ENCODE results near the gene CHRM1. TPM values are rescaled to one million over a fixed set of nuclear protein-coding genes. Genes with fewer than 3 reads are reported as not detected.
"Not testable (repeated sequence)": the region's sequence is repeated elsewhere in the genome, so short reads cannot be mapped to it uniquely, and the experiment has no call there.

Gene CHRM1
- total and polyA plus RNA-seq, 4 donors: 0.38 to 1.5 (median 1.2) TPM

GRCh38 chr11:62863687-62864335, 57.4 kb downstream of the CHRM1 start:
- Histone ChIP-seq H3K27ac (ENCODE audit: low read depth in 1 of 2, low read length in 1 of 2) (no peak overlapping the region), H3K36me3 (ENCODE audit: control insufficient read depth in 4 of 4, insufficient read depth in 4 of 4, low read length in 4 of 4) (no peaks in the 10 kb centered on the region)

DNA sequence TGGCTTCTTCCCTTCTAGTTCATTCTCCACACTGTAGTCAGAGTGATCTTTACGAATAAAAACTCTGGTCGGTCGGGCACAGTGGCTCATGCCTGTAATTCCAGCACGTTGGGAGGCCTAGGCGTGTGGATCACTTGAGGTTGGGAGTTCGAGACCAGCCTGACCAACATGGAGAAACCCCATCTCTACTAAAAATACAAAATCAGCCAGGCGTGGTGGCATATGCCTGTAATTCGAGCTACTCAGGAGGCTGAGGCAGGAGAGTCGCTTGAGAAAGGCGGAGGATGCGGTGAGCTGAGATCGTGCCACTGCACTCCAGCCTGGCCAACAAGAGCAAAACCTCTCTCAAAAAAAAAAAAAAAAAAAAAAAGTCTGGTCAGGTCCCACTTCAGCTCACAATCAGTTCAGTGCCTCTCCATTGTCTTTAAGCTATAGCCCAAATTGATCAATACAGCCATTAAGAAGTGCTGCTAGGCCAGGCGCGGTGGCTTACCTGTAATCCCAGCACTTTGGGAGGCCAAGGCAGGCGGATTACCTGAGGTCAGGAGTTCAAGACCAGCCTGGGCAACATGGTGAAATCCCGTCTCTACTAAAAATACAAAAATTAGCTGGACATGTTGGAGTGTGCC, 59.5 kb downstream of the CHRM1 start:
- H3K4me1 ChIP-seq (ENCODE audit: control insufficient read depth in 5 of 5, insufficient read depth in 5 of 5, low read length in 5 of 5): peaks cover 0 to 13% (median 0%) of the 10 kb centered on the region in 5 donors
- not testable (repeated sequence) for H3K4me3 ChIP-seq; ATAC-seq (ENCODE audit: insufficient read depth, low FRiP score); H3K9ac ChIP-seq (ENCODE audit: insufficient read depth in 1 of 2, low read length in 2 of 2); H3K36me3 ChIP-seq (ENCODE audit: control insufficient read depth in 4 of 4, insufficient read depth in 4 of 4, low read length in 4 of 4); H3K27me3 ChIP-seq (ENCODE audit: control insufficient read depth in 3 of 3, insufficient read depth in 3 of 3, low read length in 2 of 3); H3K27ac ChIP-seq (ENCODE audit: low read depth in 1 of 2, low read length in 1 of 2); H3K9me3 ChIP-seq (ENCODE audit: control insufficient read depth in 4 of 4, insufficient read depth in 3 of 4, low read length in 3 of 4); DNase-seq
- WGBS, 2 donors: 92 to 94% methylated on average over 16 of the region's 16 CpGs

More at GRCh38 chr11:62863687-62864335, 57.4 kb downstream of the CHRM1 start:
- Histone ChIP-seq H3K9ac (ENCODE audit: insufficient read depth in 1 of 2, low read length in 2 of 2) (peak overlapping the region in 1 of 2 donors; percentile 58), H3K27me3 (ENCODE audit: control insufficient read depth in 3 of 3, insufficient read depth in 3 of 3, low read length in 2 of 3) (no peaks in the 10 kb centered on the region), H3K4me3 (no peak overlapping the region), H3K4me1 (ENCODE audit: control insufficient read depth in 5 of 5, insufficient read depth in 5 of 5, low read length in 5 of 5) (peaks cover 0 to 8% (median 0%) of the 10 kb centered on the region in 5 donors), H3K9me3 (ENCODE audit: control insufficient read depth in 4 of 4, insufficient read depth in 3 of 4, low read length in 3 of 4) (no peaks in the 10 kb centered on the region)
- DNase-seq (peak in 2 of 3 donors; percentile 51 to 61), ATAC-seq (ENCODE audit: insufficient read depth, low FRiP score) (no peak)
- TF ChIP-seq, protein P1, sequence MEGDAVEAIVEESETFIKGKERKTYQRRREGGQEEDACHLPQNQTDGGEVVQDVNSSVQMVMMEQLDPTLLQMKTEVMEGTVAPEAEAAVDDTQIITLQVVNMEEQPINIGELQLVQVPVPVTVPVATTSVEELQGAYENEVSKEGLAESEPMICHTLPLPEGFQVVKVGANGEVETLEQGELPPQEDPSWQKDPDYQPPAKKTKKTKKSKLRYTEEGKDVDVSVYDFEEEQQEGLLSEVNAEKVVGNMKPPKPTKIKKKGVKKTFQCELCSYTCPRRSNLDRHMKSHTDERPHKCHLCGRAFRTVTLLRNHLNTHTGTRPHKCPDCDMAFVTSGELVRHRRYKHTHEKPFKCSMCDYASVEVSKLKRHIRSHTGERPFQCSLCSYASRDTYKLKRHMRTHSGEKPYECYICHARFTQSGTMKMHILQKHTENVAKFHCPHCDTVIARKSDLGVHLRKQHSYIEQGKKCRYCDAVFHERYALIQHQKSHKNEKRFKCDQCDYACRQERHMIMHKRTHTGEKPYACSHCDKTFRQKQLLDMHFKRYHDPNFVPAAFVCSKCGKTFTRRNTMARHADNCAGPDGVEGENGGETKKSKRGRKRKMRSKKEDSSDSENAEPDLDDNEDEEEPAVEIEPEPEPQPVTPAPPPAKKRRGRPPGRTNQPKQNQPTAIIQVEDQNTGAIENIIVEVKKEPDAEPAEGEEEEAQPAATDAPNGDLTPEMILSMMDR (IDR thresholded peaks at IDR 0.05; ENCODE audit: control extremely low read depth, extremely low read depth): no peak
- WGBS, 2 donors: 56 to 81% methylated on average over 4 of the region's 4 CpGs

GRCh38 chr11:62860835-62861563, 60.2 kb downstream of the CHRM1 start:
- Histone ChIP-seq H3K9me3 (ENCODE audit: control insufficient read depth in 4 of 4, insufficient read depth in 3 of 4, low read length in 3 of 4) (no peaks in the 10 kb centered on the region), H3K36me3 (ENCODE audit: control insufficient read depth in 4 of 4, insufficient read depth in 4 of 4, low read length in 4 of 4) (no peaks in the 10 kb centered on the region), H3K9ac (ENCODE audit: insufficient read depth in 1 of 2, low read length in 2 of 2) (no peak overlapping the region), H3K27ac (ENCODE audit: low read depth in 1 of 2, low read length in 1 of 2) (no peak overlapping the region), H3K4me1 (ENCODE audit: control insufficient read depth in 5 of 5, insufficient read depth in 5 of 5, low read length in 5 of 5) (peaks cover 0 to 13% (median 2%) of the 10 kb centered on the region in 5 donors), H3K27me3 (ENCODE audit: control insufficient read depth in 3 of 3, insufficient read depth in 3 of 3, low read length in 2 of 3) (no peaks in the 10 kb centered on the region), H3K4me3 (no peak overlapping the region)
- TF ChIP-seq, protein P1 (IDR thresholded peaks at IDR 0.05; ENCODE audit: control extremely low read depth, extremely low read depth): no peak
- WGBS, 2 donors: 81 to 88% methylated on average over 5 of the region's 5 CpGs
- no peak for DNase-seq
- no peak for ATAC-seq (ENCODE audit: insufficient read depth, low FRiP score)

DNA sequence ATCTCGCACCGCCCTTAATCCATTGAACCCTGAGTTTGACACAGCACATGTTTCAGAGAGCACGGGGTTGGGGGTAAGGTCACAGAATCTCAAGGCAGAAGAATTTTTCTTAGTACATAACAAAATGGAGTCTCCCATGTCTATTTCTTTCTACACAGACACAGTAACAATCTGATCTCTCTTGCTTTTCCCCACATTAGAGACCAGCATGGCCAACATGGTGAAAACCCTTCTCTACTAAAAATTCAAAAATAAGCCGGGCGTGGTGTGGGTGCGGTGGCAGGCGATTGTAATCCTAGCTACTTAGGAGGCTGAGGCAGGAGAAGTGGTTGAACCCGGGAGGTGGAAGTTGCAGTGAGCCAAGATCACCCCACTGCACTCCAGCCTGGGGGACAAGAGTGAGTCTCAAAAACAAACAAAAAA, 61.9 kb downstream of the CHRM1 start:
- not testable (repeated sequence) for DNase-seq; H3K9me3 ChIP-seq (ENCODE audit: control insufficient read depth in 4 of 4, insufficient read depth in 3 of 4, low read length in 3 of 4); H3K9ac ChIP-seq (ENCODE audit: insufficient read depth in 1 of 2, low read length in 2 of 2); H3K27ac ChIP-seq (ENCODE audit: low read depth in 1 of 2, low read length in 1 of 2); ATAC-seq (ENCODE audit: insufficient read depth, low FRiP score); H3K27me3 ChIP-seq (ENCODE audit: control insufficient read depth in 3 of 3, insufficient read depth in 3 of 3, low read length in 2 of 3); H3K4me3 ChIP-seq
- Histone ChIP-seq H3K36me3 (ENCODE audit: control insufficient read depth in 4 of 4, insufficient read depth in 4 of 4, low read length in 4 of 4) (peaks cover 0 to 12% (median 4%) of the 10 kb centered on the region in 4 donors), H3K4me1 (ENCODE audit: control insufficient read depth in 5 of 5, insufficient read depth in 5 of 5, low read length in 5 of 5) (peaks cover 0 to 20% (median 2%) of the 10 kb centered on the region in 5 donors)
- WGBS, 2 donors: 70 to 82% methylated on average over 8 of the region's 8 CpGs

Small RNA genes lying within 50 kb of the gene (small RNA-seq; reads per million reads assigned to genes)
- gene RN7SL259P (ENCODE audit: low replicate concordance): not detected

Other genes with a start within 250 kb of the CHRM1 start
- 10 to 100 TPM in 1 of 2 donors, 1 to 10 TPM in 1; 8.6 to 10.4 TPM for gene UQCC3, start 249.7 kb downstream of the CHRM1 start, total RNA-seq
- 10 to 100 TPM in 1 of 2 donors, 1 to 10 TPM in 1; 8.7 to 20.1 TPM for gene UQCC3, start 249.7 kb downstream of the CHRM1 start, polyA plus RNA-seq
- 1 to 10 TPM; 4.4 to 8.9 TPM for gene LBHD1, start 249.1 kb downstream of the CHRM1 start, total RNA-seq
- 1 to 10 TPM; 4.4 to 5.7 TPM for gene LBHD1, start 249.1 kb downstream of the CHRM1 start, polyA plus RNA-seq
- gene UBXN1, start 242.3 kb downstream of the CHRM1 start, total RNA-seq: 10 to 100 TPM; 54.8 to 80.2 TPM
- 100 to 1,000 TPM; 149 to 168 TPM for gene UBXN1, start 242.3 kb downstream of the CHRM1 start, polyA plus RNA-seq
- gene LRRN4CL, start 231.8 kb downstream of the CHRM1 start, total RNA-seq: 1 to 10 TPM in 1 of 2 donors, under 1 TPM in 1; 0.57 to 2.6 TPM
- gene LRRN4CL, start 231.8 kb downstream of the CHRM1 start, polyA plus RNA-seq: 1 to 10 TPM in 1 of 2 donors, under 1 TPM in 1; 0.46 to 1.9 TPM
- gene BSCL2, start 213.9 kb downstream of the CHRM1 start, total RNA-seq: 100 to 1,000 TPM in 1 of 2 donors, 10 to 100 TPM in 1; 30.7 to 120 TPM
- 100 to 1,000 TPM in 1 of 2 donors, 10 to 100 TPM in 1; 65.7 to 190 TPM for gene BSCL2, start 213.9 kb downstream of the CHRM1 start, polyA plus RNA-seq
- gene GNG3, start 213.7 kb downstream of the CHRM1 start, total RNA-seq: under 1 TPM in 1 of 2 donors, not detected in 1; 0.40 TPM
- gene GNG3, start 213.7 kb downstream of the CHRM1 start, polyA plus RNA-seq: under 1 TPM; 0.05 to 0.26 TPM
- gene HNRNPUL2, start 193.9 kb downstream of the CHRM1 start, total RNA-seq: 10 to 100 TPM; 41.4 to 53.1 TPM
- gene HNRNPUL2, start 193.9 kb downstream of the CHRM1 start, polyA plus RNA-seq: 10 to 100 TPM; 25.6 to 29.5 TPM
- 10 to 100 TPM; 27.7 to 33.8 TPM for gene TTC9C, start 192.9 kb downstream of the CHRM1 start, total RNA-seq
- gene TTC9C, start 192.9 kb downstream of the CHRM1 start, polyA plus RNA-seq: 10 to 100 TPM; 22.6 to 55.5 TPM
- 10 to 100 TPM in 1 of 2 donors, 1 to 10 TPM in 1; 8.9 to 12.9 TPM for gene ZBTB3, start 167.2 kb downstream of the CHRM1 start, total RNA-seq
- gene ZBTB3, start 167.2 kb downstream of the CHRM1 start, polyA plus RNA-seq: 1 to 10 TPM; 2.1 to 5.8 TPM
- gene POLR2G, start 159.8 kb downstream of the CHRM1 start, total RNA-seq: 10 to 100 TPM; 52.0 to 72.9 TPM
- 100 to 1,000 TPM; 141 to 148 TPM for gene POLR2G, start 159.8 kb downstream of the CHRM1 start, polyA plus RNA-seq
- 10 to 100 TPM; 22.6 to 27.8 TPM for gene TAF6L, start 150.0 kb downstream of the CHRM1 start, total RNA-seq
- gene TAF6L, start 150.0 kb downstream of the CHRM1 start, polyA plus RNA-seq: 10 to 100 TPM; 18.7 to 32.7 TPM
- gene TMEM179B, start 134.0 kb downstream of the CHRM1 start, total RNA-seq: 10 to 100 TPM; 40.0 to 61.0 TPM
- 10 to 100 TPM; 68.8 to 87.6 TPM for gene TMEM179B, start 134.0 kb downstream of the CHRM1 start, polyA plus RNA-seq
- 10 to 100 TPM in 1 of 2 donors, 1 to 10 TPM in 1; 9.7 to 15.6 TPM for gene TMEM223, start 129.4 kb downstream of the CHRM1 start, total RNA-seq
- gene TMEM223, start 129.4 kb downstream of the CHRM1 start, polyA plus RNA-seq: 10 to 100 TPM; 21.9 to 38.6 TPM
- 10 to 100 TPM; 62.6 to 89.4 TPM for gene NXF1, start 115.9 kb downstream of the CHRM1 start, total RNA-seq
- 10 to 100 TPM; 68.4 to 82.5 TPM for gene NXF1, start 115.9 kb downstream of the CHRM1 start, polyA plus RNA-seq
- 10 to 100 TPM; 38.7 to 47.6 TPM for gene STX5, start 89.3 kb downstream of the CHRM1 start, total RNA-seq
- 10 to 100 TPM; 19.8 to 36.6 TPM for gene STX5, start 89.3 kb downstream of the CHRM1 start, polyA plus RNA-seq
- gene TEX54, start 88.5 kb downstream of the CHRM1 start, total RNA-seq: not detected
- not detected for gene TEX54, start 88.5 kb downstream of the CHRM1 start, polyA plus RNA-seq
- 10 to 100 TPM; 26.2 to 41.4 TPM for gene WDR74, start 81.8 kb downstream of the CHRM1 start, total RNA-seq
- gene WDR74, start 81.8 kb downstream of the CHRM1 start, polyA plus RNA-seq: 10 to 100 TPM; 42.5 to 64.1 TPM
- 100 to 1,000 TPM; 151 to 249 TPM for gene SLC3A2, start 40.5 kb downstream of the CHRM1 start, total RNA-seq
- gene SLC3A2, start 40.5 kb downstream of the CHRM1 start, polyA plus RNA-seq: 100 to 1,000 TPM; 173 to 265 TPM
- gene SLC22A6, start 63.6 kb upstream of the CHRM1 start, total RNA-seq: not detected
- gene SLC22A6, start 63.6 kb upstream of the CHRM1 start, polyA plus RNA-seq: not detected
- not detected for gene SLC22A8, start 94.5 kb upstream of the CHRM1 start, total RNA-seq
- gene SLC22A8, start 94.5 kb upstream of the CHRM1 start, polyA plus RNA-seq: not detected
- gene SLC22A24, start 222.9 kb upstream of the CHRM1 start, total RNA-seq: not detected
- not detected for gene SLC22A24, start 222.9 kb upstream of the CHRM1 start, polyA plus RNA-seq

Measured in lung (tissue), 13 donors.